Stimulated activated CD4-positive, alpha-beta T cell treated with anti-CD3 and anti-CD28 coated beads, TNF-alpha, amount 100 ng/mL, for 4 hours (primary cell): ENCODE results near the gene HOXB6.
A peak's percentile ranks its signal among the peaks of the same experiment; 100 is the strongest.

Experiments used
- DNase-seq, 3 experiments: peaks; one replicate each; pipeline ENCODE4 v3.0.0-alpha.2; 2020; ENCODE audit warnings: low read depth in 3 of 3

Gene HOXB6

GRCh38 chr17:48604770-48605329 lies at the start of gene HOXB6:
HOXB6 (minus strand) TSS chr17:48604986; CDS start chr17:48598150, 6,836 bp downstream.
- DNase-seq, result no peak

DNA sequence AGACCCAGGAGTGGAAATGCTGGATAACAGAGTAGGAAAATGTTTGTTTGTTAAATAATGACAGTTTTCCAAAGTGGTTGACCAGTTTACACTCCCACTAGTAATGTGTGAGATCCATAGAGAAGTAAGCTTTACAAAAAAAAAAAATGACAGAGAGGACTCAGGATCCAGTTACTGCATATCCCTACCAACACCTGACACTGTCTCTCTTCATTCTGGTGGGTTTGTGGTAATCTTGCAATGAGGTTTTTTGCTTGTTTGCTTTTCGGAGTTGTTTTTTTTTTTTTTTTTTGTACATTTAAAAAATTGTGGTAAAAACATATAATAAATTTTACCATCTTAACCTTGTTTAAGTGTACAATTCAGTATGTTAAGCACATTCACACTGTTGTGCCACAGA lies 45.0 kb upstream of the HOXB6 start:
- DNase-seq, result no peak

GRCh38 chr17:48647963-48648245 lies 43.1 kb upstream of the HOXB6 start:
- DNase-seq, result no peak

GRCh38 chr17:48647103-48647962 lies 42.5 kb upstream of the HOXB6 start:
- no peak for DNase-seq

GRCh38 chr17:48646183-48647102 lies 41.7 kb upstream of the HOXB6 start:
- DNase-seq, result peak in 1 of 3 experiments; percentile 17

- DNase-seq, result no peak
Observed at GRCh38 chr17:48645639-48646182, 40.9 kb upstream of the HOXB6 start.

DNA sequence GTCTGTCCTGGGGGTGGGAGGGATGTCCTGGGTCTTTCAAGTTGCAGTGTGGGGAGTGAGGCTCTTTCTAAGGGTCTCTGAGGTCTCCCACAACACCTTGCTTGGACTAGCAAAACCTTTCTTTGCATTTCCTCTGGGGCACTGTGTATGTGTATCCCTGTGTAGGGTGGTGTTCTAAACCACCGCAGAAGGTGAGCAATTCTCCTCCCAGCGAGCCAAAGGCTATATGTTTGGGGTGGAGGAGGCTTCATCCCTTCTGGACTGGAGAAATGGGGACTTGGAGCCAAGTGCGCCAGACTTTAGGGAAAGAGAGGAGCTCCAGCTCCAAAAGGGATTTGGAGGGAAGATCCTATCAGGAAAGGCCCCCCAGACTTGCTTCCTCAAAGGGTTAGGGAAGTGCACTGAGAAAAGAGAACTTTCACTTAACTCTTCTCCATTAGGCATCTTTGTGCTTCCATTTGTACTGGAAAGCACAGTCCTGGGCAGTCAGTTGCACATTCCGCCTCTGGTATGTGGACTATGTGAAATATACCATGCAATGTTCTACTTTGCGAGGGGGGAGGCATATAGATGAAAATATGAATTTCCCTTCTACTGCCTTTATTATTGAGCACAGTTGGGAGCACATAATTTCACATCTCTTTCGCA lies 40.2 kb upstream of the HOXB6 start:
- no peak for DNase-seq

DNA sequence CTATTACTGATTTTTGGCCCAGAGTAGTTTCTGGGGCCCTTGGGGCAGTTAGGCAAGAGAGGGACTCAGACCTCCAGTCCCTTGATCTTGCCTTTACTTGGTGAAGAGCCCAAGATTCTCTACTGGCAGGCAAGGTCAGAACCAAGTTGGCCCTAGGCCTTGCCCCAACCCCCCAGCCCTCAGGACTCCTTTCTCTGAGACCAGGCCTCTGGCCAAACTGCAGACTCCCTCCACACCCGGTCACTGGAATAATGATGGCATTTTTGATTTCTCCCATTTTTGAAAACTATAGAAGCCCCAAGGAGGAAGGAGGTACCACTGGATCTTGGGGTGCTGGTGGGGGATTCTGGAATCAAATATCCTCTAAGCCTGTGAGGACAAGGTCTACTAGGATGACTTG lies 39.4 kb upstream of the HOXB6 start:
- no peak for DNase-seq

DNA sequence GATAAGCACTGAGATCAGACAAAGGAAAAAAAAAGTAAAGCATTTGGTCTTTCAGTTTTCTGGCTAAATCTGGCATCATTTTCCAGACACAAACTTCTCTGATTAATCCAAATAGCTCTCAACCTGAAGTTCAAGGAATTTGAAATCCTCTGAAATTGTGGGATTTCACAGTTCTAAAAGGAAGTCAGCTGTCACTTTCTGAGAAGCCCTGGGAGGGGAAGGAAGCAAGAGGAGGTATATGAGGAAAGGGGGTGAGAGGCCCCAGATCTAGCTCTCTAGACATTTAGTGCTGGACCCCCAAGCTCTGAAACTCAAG lies 38.9 kb upstream of the HOXB6 start:
- DNase-seq, result no peak

DNA sequence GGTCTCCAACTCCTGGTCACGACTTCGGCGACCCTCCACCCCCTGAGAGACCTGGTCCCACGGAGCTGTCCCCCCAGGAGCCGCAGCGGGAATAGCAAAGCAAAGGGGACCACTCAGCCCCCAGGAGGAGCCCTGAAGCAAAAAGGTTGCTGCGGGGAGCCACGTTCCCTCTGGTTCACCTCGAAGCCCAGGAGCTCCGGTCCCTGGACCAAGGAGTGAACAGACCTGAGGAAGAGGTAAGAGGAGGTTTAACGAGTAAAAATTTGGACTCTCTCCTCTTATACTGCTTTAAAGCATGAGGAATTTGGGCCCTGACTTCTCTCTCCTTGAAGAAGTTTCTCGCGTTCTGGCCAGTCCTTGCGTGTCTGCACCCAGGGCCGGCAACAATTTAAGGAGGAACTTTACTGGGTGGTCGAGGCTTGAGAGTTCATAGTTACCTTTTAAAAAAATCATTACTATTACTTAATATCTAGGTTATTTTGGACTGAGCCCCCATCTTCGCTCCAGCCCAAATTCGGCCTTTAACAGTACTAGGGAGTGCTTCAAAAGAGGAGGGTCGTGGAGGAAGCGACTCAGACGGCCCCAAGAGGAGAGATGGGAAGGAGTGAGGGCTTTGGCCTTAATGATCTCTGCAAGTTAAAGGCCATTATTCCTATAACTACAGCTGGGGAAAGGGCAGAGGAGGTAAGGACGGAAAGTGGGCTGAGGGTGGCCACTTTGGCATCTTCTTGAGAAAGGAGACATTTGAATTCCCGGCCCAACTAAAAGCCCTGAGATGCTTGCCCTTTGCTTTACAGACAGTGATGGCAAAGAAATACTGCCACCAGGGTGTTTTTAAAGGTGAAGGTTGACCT lies 38.3 kb upstream of the HOXB6 start:
- no peak for DNase-seq

GRCh38 chr17:48642059-48642842 lies 37.5 kb upstream of the HOXB6 start:
- DNase-seq, result no peak

DNA sequence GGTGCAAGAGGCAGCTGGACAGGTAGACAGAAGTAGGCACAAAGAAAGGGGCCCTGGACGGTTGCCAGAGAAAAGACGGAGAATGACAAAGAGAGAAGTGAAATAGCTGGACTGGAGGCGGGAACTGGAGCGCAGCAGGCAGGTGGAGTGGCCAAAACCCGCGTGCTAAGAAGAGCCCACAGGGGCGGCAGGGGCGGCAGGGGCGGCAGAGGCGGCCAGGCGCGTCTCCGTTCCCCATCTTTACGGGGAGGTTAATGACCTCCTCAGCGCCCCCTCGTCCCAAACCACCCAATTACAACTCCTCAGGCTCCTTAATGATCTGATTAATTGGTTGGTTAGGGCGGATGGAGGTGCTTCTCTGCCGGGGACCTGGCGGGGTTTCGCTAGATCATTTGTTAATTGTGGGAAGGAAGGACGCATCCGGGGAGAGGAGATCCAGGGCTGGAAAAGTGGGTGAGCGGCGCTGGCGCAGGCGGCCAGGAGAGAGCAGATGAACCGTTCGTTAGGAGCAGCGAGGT lies 36.8 kb upstream of the HOXB6 start:
- DNase-seq, result no peak

GRCh38 chr17:48640858-48641180 lies 36.0 kb upstream of the HOXB6 start:
- DNase-seq, result no peak

- DNase-seq, result no peak
Observed at GRCh38 chr17:48639982-48640857, 35.4 kb upstream of the HOXB6 start.

GRCh38 chr17:48639136-48639535 lies 34.4 kb upstream of the HOXB6 start:
- DNase-seq, result no peak

GRCh38 chr17:48637323-48638260 lies 32.8 kb upstream of the HOXB6 start:
- DNase-seq, result no peak

DNA sequence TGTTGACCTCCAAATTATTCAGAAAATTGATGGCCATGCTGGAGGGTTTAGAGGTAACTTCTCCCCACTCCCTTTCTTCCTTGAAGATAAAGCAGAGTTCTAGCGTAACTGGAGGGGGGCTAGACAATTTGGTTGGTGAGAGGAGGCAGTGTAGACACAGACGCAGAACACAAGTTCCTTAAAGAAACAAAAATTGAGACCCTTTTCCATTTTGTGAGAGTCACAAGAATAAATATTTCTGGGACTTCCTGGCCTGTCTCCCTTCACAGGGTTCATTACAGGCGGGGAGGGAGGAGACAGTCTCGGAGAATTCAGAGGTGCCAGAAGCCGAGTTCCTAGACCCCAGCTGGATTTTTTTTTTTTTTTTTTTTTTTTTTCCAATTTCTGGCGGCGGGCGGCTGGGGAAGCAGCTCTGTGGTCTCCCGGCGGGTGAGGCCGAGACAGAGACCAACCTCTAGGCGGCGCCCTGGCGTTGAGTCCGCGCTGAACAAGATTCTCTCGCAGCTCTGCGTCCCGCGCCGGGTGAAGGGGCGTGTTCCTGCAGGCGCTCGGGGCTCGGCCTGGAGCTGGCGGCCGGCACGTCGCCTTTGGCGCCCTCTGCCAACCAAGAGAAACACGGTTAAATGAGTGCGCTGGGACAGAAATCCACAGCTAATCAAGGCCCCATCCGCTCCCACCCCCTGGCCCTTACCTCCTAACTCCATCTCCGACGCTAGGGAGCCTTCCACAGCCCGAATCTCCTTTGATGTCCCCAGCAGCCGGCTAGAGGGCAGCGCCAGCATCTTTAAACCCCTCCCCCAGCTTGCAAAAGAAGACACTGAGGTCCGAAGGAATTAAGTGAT lies 31.6 kb upstream of the HOXB6 start:
- peak in 2 of 3 experiments; percentile 30 to 42 for DNase-seq
